ENCODE data around the gene FRYL.

The FRYL gene

GRCh38 chr4:48778431-48779094 is 1.5 kb downstream of the FRYL start:
- Histone ChIP-seq H4K20me1 (ENCODE audit: low read depth, low read length) (peaks cover 38% of the 10 kb centered on the region), H3K4me3 (ENCODE audit: insufficient read depth, low read length, poor library complexity, severe bottlenecking) (peak overlapping the region; percentile 92), H3K79me2 (ENCODE audit: insufficient read depth, low read length) (peaks cover 64% of the 10 kb centered on the region), H3K27ac (ENCODE audit: low read depth, low read length) (peak overlapping the region; percentile 80), H3K36me3 (ENCODE audit: low read length) (no peaks in the 10 kb centered on the region), H2AFZ (ENCODE audit: low read depth, low read length, severe bottlenecking) (peak overlapping the region; percentile 88), H3K9me3 (ENCODE audit: insufficient read depth, low read length) (no peaks in the 10 kb centered on the region), H3K27me3 (ENCODE audit: low read length) (no peaks in the 10 kb centered on the region), H3K9ac (ENCODE audit: low read length) (peak overlapping the region; percentile 97), H3K9me2 (replicated peaks; ENCODE audit: insufficient read depth, low read length) (no peaks in the 10 kb centered on the region), H3K4me2 (ENCODE audit: low read depth, low read length, poor library complexity, severe bottlenecking) (peak overlapping the region; percentile 97), H3F3A (ENCODE audit: insufficient read depth) (peaks cover 11% of the 10 kb centered on the region)
- TF ChIP-seq CTCF (IDR thresholded peaks at IDR 0.05; ENCODE audit: insufficient read depth, low read length, poor library complexity, severe bottlenecking) (no peak), EZH2phosphoT487 (conservative IDR thresholded peaks at IDR 0.05; ENCODE audit: low read length) (no peak)

- Histone ChIP-seq H3F3A (ENCODE audit: insufficient read depth) (peaks cover 12% of the 10 kb centered on the region), H3K9me3 (ENCODE audit: insufficient read depth, low read length) (no peaks in the 10 kb centered on the region), H2AFZ (ENCODE audit: low read depth, low read length, severe bottlenecking) (no peak overlapping the region), H3K27ac (ENCODE audit: low read depth, low read length) (no peak overlapping the region), H3K4me2 (ENCODE audit: low read depth, low read length, poor library complexity, severe bottlenecking) (peak overlapping the region; percentile 97), H4K20me1 (ENCODE audit: low read depth, low read length) (peaks cover 43% of the 10 kb centered on the region), H3K4me3 (ENCODE audit: insufficient read depth, low read length, poor library complexity, severe bottlenecking) (no peak overlapping the region), H3K36me3 (ENCODE audit: low read length) (no peaks in the 10 kb centered on the region), H3K79me2 (ENCODE audit: insufficient read depth, low read length) (peaks cover 73% of the 10 kb centered on the region), H3K9me2 (replicated peaks; ENCODE audit: insufficient read depth, low read length) (no peaks in the 10 kb centered on the region), H3K27me3 (ENCODE audit: low read length) (no peaks in the 10 kb centered on the region), H3K9ac (ENCODE audit: low read length) (peak overlapping the region; percentile 97; the same call in 1 of the 2 replicates)
- TF ChIP-seq EZH2phosphoT487 (conservative IDR thresholded peaks at IDR 0.05; ENCODE audit: low read length) (no peak), CTCF (IDR thresholded peaks at IDR 0.05; ENCODE audit: insufficient read depth, low read length, poor library complexity, severe bottlenecking) (no peak)
Observed at GRCh38 chr4:48777739-48778138, 2.3 kb downstream of the FRYL start.

- Histone ChIP-seq H3K9me2 (replicated peaks; ENCODE audit: insufficient read depth, low read length) (no peaks in the 10 kb centered on the region), H3F3A (ENCODE audit: insufficient read depth) (peaks cover 5% of the 10 kb centered on the region; the same call in 1 of the 2 replicates), H3K4me2 (ENCODE audit: low read depth, low read length, poor library complexity, severe bottlenecking) (no peak overlapping the region), H3K4me3 (ENCODE audit: insufficient read depth, low read length, poor library complexity, severe bottlenecking) (no peak overlapping the region), H3K27me3 (ENCODE audit: low read length) (no peaks in the 10 kb centered on the region), H3K27ac (ENCODE audit: low read depth, low read length) (no peak overlapping the region), H3K9me3 (ENCODE audit: insufficient read depth, low read length) (no peaks in the 10 kb centered on the region), H3K36me3 (ENCODE audit: low read length) (no peaks in the 10 kb centered on the region), H2AFZ (ENCODE audit: low read depth, low read length, severe bottlenecking) (no peak overlapping the region), H3K79me2 (ENCODE audit: insufficient read depth, low read length) (peaks cover 100% of the 10 kb centered on the region), H3K9ac (ENCODE audit: low read length) (no peak overlapping the region), H4K20me1 (ENCODE audit: low read depth, low read length) (peaks cover 59% of the 10 kb centered on the region)
- TF ChIP-seq EZH2phosphoT487 (conservative IDR thresholded peaks at IDR 0.05; ENCODE audit: low read length) (no peak), CTCF (IDR thresholded peaks at IDR 0.05; ENCODE audit: insufficient read depth, low read length, poor library complexity, severe bottlenecking) (no peak)
Observed at GRCh38 chr4:48774760-48775710, 5.0 kb downstream of the FRYL start.

All from SU-DHL-6 (cell line).